ENCODE measurements around the gene TPK1.

DNA sequence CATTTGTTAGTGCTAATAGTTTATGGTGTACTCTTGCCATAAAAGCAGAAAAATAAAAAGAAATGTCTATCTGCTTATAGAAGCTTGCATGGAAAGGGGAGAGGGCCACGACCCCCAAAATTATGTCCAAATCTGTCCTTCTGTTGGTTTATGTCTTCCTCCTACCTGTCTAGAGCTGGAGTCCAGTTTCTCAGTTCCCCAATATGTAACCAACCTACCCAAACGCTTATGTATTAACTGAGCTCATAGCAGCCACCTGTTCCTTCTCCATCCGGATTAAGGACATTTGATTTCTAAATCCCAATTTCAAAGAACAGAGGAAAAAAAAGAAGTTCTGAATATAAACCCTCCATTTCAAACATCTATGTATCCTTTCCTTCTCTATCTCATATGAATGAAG is 30.3 kb upstream of the TPK1 start:
- no peak for TF ChIP-seq PRDM10 (CRISPR knock-in tag; IDR thresholded peaks at IDR 0.05; ENCODE audit: low read depth)
- TF ChIP-seq RFX5 (IDR thresholded peaks at IDR 0.05; ENCODE audit: low read depth, low read length) = no peak
- TF ChIP-seq, protein P1, sequence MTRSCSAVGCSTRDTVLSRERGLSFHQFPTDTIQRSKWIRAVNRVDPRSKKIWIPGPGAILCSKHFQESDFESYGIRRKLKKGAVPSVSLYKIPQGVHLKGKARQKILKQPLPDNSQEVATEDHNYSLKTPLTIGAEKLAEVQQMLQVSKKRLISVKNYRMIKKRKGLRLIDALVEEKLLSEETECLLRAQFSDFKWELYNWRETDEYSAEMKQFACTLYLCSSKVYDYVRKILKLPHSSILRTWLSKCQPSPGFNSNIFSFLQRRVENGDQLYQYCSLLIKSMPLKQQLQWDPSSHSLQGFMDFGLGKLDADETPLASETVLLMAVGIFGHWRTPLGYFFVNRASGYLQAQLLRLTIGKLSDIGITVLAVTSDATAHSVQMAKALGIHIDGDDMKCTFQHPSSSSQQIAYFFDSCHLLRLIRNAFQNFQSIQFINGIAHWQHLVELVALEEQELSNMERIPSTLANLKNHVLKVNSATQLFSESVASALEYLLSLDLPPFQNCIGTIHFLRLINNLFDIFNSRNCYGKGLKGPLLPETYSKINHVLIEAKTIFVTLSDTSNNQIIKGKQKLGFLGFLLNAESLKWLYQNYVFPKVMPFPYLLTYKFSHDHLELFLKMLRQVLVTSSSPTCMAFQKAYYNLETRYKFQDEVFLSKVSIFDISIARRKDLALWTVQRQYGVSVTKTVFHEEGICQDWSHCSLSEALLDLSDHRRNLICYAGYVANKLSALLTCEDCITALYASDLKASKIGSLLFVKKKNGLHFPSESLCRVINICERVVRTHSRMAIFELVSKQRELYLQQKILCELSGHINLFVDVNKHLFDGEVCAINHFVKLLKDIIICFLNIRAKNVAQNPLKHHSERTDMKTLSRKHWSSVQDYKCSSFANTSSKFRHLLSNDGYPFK (CRISPR knock-in tag; IDR thresholded peaks at IDR 0.05; ENCODE audit: borderline replicate concordance) = no peak
- no peak for TF ChIP-seq HDAC1 (CRISPR knock-in tag; IDR thresholded peaks at IDR 0.05)
- TF ChIP-seq, protein P2, sequence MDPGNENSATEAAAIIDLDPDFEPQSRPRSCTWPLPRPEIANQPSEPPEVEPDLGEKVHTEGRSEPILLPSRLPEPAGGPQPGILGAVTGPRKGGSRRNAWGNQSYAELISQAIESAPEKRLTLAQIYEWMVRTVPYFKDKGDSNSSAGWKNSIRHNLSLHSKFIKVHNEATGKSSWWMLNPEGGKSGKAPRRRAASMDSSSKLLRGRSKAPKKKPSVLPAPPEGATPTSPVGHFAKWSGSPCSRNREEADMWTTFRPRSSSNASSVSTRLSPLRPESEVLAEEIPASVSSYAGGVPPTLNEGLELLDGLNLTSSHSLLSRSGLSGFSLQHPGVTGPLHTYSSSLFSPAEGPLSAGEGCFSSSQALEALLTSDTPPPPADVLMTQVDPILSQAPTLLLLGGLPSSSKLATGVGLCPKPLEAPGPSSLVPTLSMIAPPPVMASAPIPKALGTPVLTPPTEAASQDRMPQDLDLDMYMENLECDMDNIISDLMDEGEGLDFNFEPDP (CRISPR knock-in tag; conservative IDR thresholded peaks at IDR 0.05) = no peak
- no peak for TF ChIP-seq ETV5 (CRISPR knock-in tag; IDR thresholded peaks at IDR 0.05; ENCODE audit: borderline replicate concordance)
- no peak for TF ChIP-seq POLR2AphosphoS5 (IDR thresholded peaks at IDR 0.05; ENCODE audit: low read depth, low read length)
- TF ChIP-seq FOXP1 (IDR thresholded peaks at IDR 0.05) = no peak
- TF ChIP-seq FOXP1 (CRISPR knock-in tag; IDR thresholded peaks at IDR 0.05) = no peak
- TF ChIP-seq ZNF776 (CRISPR knock-in tag; IDR thresholded peaks at IDR 0.05) = no peak
- TF ChIP-seq EP300 (IDR thresholded peaks at IDR 0.05; ENCODE audit: low read depth in 2 of 2, low read length in 2 of 2) = no peak
- TF ChIP-seq EP300 (CRISPR knock-in tag; IDR thresholded peaks at IDR 0.05; ENCODE audit: borderline replicate concordance) = no peak
- no peak for TF ChIP-seq SP2 (CRISPR knock-in tag; IDR thresholded peaks at IDR 0.05)
- TF ChIP-seq MTF1 (CRISPR knock-in tag; IDR thresholded peaks at IDR 0.05) = no peak

Data from HepG2 (cell line).